ENCODE results near the gene CLOCK.

Gene CLOCK

GRCh38 chr4:55539658-55540057 lies 7.1 kb downstream of the CLOCK start:
- DNase-seq, result no peak

DNA sequence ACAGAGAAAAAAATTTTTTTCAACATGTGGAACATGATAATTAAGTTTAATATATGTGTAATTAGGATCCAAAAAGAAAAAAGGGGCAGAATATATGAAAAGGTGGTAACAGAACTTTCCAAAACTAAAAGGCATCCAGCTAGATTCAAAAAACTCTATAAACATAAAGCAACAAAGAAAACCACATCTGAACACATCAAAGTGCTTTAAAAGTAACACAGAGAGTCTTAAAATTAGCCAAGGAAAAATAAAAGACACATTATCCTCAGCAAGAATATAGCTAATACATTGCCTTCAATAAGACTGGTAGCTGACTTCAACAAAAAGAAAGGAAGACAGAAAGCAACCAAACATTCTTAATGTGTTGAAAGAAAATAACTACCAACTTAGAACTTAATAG lies 8.2 kb downstream of the CLOCK start:
- DNase-seq, result no peak

DNA sequence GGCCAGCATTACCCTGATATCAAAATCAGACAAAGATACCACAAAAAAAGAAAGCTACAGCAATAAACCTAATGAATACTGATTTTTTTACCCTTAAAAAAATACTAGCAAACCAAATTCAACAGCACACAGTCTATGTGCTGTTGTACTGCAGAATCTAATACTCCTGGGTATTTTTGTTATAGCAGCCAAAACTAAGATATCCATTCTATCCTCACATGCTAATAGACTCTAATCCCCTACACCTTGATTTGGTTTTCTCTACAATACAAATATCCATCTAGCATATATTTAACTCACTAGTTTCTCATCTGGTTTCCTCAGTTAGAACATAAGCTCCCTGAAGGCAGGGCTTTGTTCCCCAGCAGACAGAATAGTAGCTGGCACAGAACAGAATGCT lies 12.4 kb downstream of the CLOCK start:
- DNase-seq, result no peak

- DNase-seq, result no peak
These were observed 16.0 kb downstream of the CLOCK start for GRCh38 chr4:55530691-55531090.

GRCh38 chr4:55530167-55530566 lies 16.5 kb downstream of the CLOCK start:
- DNase-seq, result no peak

DNA sequence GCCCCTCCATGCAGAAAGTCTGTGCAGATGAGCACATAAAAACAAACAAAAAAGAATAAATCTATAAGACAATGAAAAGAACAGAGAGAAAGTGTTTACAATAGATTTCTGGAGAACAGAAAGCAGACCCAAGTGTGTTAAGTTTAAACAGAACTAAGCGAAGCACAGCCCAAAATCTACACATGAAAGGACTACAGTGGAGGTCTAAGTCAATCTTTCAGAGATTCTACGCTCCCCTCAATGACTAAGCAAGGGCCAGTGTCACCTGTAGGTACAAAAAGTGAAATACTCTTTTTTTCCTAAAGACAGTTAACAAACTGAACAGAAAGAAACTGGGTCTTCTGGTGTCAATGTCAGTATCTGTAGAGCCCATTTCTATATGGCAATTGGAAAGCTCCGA lies 18.2 kb downstream of the CLOCK start:
- DNase-seq, result no peak

DNA sequence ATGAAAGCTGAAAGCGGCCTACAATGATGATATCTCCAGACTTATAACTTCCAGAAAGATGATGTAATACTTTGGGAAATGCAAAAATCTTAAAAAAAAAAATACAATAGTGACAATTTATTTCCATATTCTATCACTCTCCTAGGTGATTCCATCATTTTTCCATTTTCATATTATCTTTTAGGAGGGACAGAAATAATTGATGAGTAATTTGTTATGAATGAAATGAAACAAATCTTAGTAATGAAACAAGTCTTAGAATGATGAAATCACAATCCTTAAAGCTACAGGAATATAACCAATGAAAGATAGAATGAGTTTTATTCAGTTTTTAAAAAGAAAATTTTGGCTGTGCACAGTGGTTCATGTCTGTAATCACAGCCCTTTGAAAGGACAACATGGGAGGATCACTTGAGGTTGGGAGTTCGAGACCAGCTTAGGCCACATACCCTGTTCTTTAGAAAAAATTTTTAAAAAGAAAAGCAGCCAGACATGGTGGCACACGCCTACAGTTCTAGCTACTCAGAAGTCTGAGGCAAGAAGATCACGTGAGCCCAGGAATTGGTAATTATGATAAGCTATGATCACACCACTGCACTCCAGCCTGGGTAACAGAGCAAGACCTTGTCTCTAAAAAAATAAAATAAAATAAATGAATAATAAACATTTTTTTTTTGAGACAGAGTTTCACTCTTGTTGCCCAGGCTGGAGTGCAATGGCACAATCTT lies 21.7 kb downstream of the CLOCK start:
- DNase-seq, result no peak

DNA sequence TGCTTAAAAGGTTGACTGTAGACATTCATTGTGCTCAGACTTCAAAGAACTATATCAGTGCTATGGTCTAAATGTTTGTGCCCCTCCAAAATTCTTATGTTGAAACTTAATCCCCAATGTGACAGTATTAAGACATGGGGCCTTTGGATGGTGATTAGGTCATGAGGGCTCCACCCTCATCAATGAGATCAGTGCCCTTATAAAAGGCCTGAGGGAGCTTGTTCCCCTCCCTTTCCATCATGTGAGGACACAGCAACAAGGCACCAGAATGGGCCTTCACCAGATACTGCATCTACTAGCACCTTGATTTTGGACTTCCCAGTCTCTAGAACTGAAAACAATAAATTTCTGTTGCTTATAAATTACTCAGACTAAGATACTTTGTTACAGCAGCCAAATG lies 28.3 kb downstream of the CLOCK start:
- no peak for DNase-seq

DNA sequence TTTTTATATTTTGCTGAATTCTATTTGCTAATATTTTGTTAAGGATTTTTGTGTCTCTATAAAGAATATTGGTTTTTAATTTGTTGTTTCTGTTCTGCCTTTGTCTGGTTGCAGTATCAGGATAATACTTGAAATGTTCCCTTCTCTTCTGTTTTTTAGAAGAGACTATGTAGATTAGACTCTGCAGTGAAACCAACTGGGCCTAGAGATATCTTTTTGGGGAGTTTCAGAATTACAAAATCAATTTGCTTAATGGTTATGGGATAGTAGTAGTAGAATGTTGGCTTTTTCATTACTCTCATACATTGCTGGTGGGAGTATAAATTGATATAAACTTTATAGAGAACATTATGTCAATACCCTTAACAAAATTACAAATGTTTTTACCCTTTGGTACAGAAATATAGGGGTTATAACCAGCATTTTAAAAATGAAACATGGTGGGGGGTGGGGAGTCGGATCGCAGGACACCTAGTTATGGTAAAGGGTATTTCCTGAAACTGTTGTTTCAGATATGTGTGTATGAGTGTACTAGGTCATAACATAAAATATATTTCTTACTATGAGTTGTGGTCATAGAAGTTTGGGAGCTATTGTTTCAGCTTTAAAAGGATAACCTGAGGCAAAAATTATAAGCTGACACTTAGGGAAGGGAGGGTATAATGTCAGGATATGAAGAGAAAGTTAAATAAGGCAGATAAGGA lies 29.0 kb downstream of the CLOCK start:
- DNase-seq, result no peak

GRCh38 chr4:55512922-55513571 lies 33.7 kb downstream of the CLOCK start:
- DNase-seq, result no peak

DNA sequence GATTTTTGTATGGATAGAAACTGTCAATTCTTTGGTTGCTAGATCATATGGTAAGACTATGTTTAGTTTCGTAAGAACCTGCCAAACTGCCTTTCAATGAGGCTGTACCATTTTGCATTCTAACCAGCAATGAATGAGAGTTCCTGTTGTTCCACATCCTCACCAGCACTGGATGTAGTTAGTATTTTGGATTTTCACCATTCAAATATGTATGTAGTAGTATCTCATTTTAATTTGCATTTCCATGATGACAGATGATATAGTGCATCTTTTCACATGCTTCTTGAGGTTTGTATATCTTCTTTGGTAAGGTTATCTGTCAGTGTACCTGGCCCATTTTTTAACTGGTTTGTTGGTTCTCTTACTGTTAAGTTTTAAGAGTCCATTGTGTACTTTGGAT lies 34.6 kb downstream of the CLOCK start:
- no peak for DNase-seq

DNA sequence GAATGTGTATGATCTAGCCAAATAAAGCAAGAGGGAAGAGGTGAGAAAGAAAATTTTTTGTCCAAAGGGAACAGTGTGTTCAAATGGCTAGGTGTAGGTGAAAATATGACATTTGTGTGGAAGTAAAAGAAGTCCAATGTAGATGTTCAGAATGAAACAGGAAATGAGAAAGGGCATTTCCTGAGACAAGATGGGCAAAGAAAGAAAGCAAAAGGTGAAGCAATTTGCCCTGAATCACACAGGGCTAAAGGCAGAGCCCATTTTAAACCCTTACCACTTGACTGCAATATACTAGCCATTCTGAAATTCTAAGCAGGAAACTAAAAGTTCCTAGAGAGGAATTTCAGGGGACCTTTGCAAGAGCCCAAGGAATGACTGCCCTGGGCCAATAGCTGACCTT lies 36.0 kb downstream of the CLOCK start:
- DNase-seq, result no peak

GRCh38 chr4:55509266-55509665 lies 37.4 kb downstream of the CLOCK start:
- DNase-seq, result no peak

GRCh38 chr4:55507612-55508011 lies 39.1 kb downstream of the CLOCK start:
- DNase-seq, result no peak

GRCh38 chr4:55503169-55503568 lies 43.5 kb downstream of the CLOCK start:
- no peak for DNase-seq

DNA sequence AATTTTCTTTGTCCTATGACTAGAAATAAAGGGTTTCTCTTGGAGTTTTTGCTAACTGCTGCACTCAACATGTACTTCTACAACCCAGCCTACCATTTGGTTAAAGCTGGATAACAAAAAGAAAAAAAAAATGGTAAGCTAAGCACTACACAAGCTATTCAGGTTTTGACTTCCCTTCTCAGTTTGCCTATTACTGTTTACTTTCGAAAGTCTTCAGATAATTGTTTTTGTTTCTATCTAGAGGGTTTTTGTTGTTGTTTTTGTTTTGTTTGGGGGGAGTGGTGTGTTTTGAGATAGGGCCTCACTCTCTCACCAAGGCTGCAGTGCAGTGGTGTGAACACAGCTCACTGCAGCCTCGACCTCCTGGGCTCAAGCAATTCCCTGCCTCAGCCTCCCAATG lies 46.6 kb downstream of the CLOCK start:
- DNase-seq, result no peak

DNA sequence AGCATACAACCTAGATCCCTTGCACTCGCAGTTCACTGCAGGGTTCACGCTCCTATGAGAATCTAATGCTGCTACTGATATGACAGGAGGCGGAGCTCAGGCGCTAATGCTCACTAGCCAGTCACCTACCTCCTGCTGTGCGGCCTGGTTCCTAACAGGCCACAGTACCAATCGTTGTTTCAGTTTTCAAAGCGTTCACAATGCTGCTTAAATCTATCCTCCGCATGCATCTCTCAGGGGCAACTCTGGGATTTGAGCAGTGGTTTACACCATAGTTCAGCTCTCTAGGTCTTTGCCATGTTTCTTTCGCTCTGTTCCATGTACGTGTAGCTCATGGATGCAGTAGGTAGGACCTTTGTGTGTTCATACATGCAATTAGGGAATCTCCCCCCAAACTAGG lies 47.2 kb downstream of the CLOCK start:
- DNase-seq, result no peak

DNA sequence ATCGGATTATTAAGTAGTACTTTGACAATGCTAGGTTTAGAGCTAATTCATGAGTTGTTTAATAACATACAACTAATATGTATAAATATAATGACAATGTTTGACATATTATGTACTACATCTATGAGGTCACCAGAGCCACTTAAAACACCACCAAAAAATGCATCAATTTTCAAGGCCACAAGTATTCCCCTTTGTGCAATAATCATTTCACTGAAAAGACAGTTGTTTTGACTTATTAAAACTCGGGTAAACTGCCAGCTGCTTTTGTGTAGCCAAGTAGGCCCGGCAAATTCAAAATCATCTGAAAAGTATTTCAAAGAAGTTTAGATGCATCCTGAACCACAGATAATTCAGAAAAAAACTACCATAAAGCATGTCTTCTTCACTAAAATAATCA lies 48.7 kb downstream of the CLOCK start:
- DNase-seq, result no peak

- no peak for DNase-seq
These were observed 55.2 kb downstream of the CLOCK start for GRCh38 chr4:55491486-55491885.

DNA sequence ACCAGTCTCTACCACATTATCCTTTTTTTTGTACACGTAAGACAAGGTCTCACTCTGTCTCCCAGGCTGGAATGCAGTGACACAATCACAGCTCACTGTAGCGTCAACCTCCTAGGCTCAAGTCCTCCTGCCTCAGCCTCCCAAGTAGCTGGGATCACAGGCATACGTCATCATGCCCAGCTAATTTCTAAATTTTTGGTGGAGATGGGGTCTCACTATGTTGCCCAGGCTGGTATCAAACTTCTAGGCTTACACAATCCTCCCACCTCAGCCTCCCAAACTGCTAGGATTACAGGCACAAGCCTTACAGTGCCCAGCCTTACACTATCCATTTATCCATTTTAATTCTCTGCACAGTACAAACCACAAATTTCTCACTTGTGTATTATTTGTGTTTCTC lies 58.0 kb downstream of the CLOCK start:
- no peak for DNase-seq

GRCh38 chr4:55485821-55486220 lies 60.9 kb downstream of the CLOCK start:
- DNase-seq, result no peak

DNA sequence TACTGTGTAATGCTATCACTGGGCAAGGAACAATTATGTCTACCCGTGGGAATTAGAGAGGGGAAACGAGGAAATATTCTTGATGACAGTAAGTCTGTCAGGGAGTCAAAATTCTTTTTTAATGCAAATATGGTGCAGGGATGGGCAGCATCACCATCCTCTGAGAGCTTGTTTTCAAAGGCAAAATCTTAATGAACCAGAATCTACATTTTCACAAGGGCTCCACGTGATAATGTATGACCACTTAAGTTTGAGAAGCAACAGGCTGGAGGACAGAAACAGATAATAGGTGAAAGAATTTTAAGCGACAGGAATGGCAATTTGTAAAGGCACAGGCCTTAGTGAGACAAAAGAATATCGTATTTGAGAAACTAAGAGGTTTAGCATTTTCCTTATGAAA lies 63.4 kb downstream of the CLOCK start:
- no peak for DNase-seq

- no peak for DNase-seq
These were observed 71.1 kb downstream of the CLOCK start for GRCh38 chr4:55475394-55476243.

All from CD4-positive, alpha-beta T cell treated with Interleukin-21 for 1 hour (primary cell).